MM.1S (cell line): ENCODE measurements around the gene PI3.
"Not testable (repeated sequence)": the region's sequence is repeated elsewhere in the genome, so short reads cannot be mapped to it uniquely, and the experiment has no call there.

Experiments used
- DNase-seq: peaks from one replicate; pipeline ENCODE4 v3.0.0-alpha.2; 2015
- H2AFZ ChIP-seq: fragments of 300-600 bp; sonication (generic); 2 replicates; pipeline ENCODE4 v1.6.0; 2016; ENCODE audit warnings: antibody characterized with exemption, low read length
- H3F3A ChIP-seq: fragments of 300-600 bp; sonication (generic); 2 replicates; pipeline ENCODE4 v1.6.1; 2016; ENCODE audit warnings: mild to moderate bottlenecking, antibody characterized with exemption, low read length, moderate library complexity, mixed read lengths; ENCODE audit not compliant: insufficient read depth
- H3K27ac ChIP-seq: fragments of 300-600 bp; sonication (generic); 2 replicates; pipeline ENCODE4 v1.5.1; 2016; ENCODE audit warnings: mild to moderate bottlenecking, low read length
- H3K27me3 ChIP-seq: fragments of 300-600 bp; sonication (generic); replicated peaks from 2 replicates; pipeline ENCODE4 v1.6.0; 2016; ENCODE audit warnings: low read length; ENCODE audit not compliant: insufficient read depth
- H3K36me3 ChIP-seq: fragments of 300-600 bp; sonication (generic); replicated peaks from 2 replicates; pipeline ENCODE4 v1.6.1; 2016; ENCODE audit warnings: mild to moderate bottlenecking, low read length, mixed read lengths; ENCODE audit not compliant: insufficient read depth
- H3K4me1 ChIP-seq: fragments of 300-600 bp; sonication (generic); 2 replicates; pipeline ENCODE4 v1.6.1; 2016; ENCODE audit warnings: low read length, mixed read lengths
- H3K4me2 ChIP-seq: fragments of 300-600 bp; sonication (generic); 2 replicates; pipeline ENCODE4 v1.6.0; 2016; ENCODE audit warnings: low read depth, low read length
- H3K4me3 ChIP-seq: fragments of 300-600 bp; sonication (generic); 2 replicates; pipeline ENCODE4 v1.5.1; 2016; ENCODE audit warnings: low read length, mixed read lengths
- H3K79me2 ChIP-seq: fragments of 300-600 bp; sonication (generic); 2 replicates; pipeline ENCODE4 v1.6.1; 2016; ENCODE audit warnings: mixed run types, low read length, mixed read lengths
- H3K9ac ChIP-seq: fragments of 300-600 bp; sonication (generic); 2 replicates; pipeline ENCODE4 v1.6.1; 2016; ENCODE audit warnings: low read length, mixed read lengths
- H3K9me2 ChIP-seq: fragments of 300-600 bp; sonication (generic); replicated peaks from 2 replicates; pipeline ENCODE4 v1.6.1; 2016; ENCODE audit warnings: mild to moderate bottlenecking, low read length, mixed read lengths; ENCODE audit not compliant: insufficient read depth
- H3K9me3 ChIP-seq: fragments of 300-600 bp; sonication (generic); replicated peaks from 2 replicates; pipeline ENCODE4 v1.6.1; 2016; ENCODE audit warnings: mild to moderate bottlenecking, low read length, mixed read lengths; ENCODE audit not compliant: insufficient read depth
- H4K20me1 ChIP-seq: fragments of 300-600 bp; sonication (generic); 2 replicates; pipeline ENCODE4 v1.6.1; 2016; ENCODE audit warnings: mild to moderate bottlenecking, low read length, moderate library complexity, mixed read lengths; ENCODE audit not compliant: insufficient read depth
- CTCF ChIP-seq: fragments of 300-600 bp; sonication (generic); IDR thresholded peaks from 2 replicates; pipeline ENCODE4 v1.5.1; 2016; ENCODE audit warnings: antibody characterized with exemption, low read length, mixed read lengths
- EZH2 ChIP-seq: fragments of 300-600 bp; sonication (generic); optimal IDR thresholded peaks from 2 replicates; pipeline ENCODE3; 2017; ENCODE audit warnings: low read depth, mild to moderate bottlenecking, antibody characterized with exemption, low read length, mixed read lengths
- EZH2phosphoT487 ChIP-seq: fragments of 300-600 bp; sonication (generic); IDR thresholded peaks from 2 replicates; pipeline ENCODE4 v1.6.1; 2018; ENCODE audit warnings: antibody characterized with exemption, low read length

PI3 gene

GRCh38 chr20:45154183-45154582, 20.5 kb upstream of the PI3 start:
- H3K4me3 ChIP-seq, result no peak overlapping the region
- H3K9ac ChIP-seq, result no peak overlapping the region
- H3K9me3 ChIP-seq, result no peaks in the 10 kb centered on the region
- no peaks in the 10 kb centered on the region for H3K9me2 ChIP-seq
- TF ChIP-seq EZH2phosphoT487, result no peak
- no peak for TF ChIP-seq CTCF
- TF ChIP-seq EZH2, result no peak
- no peak overlapping the region for H3K27ac ChIP-seq
- no peak for DNase-seq
- H3K79me2 ChIP-seq, result no peaks in the 10 kb centered on the region
- H2AFZ ChIP-seq, result no peak overlapping the region
- H4K20me1 ChIP-seq, result no peaks in the 10 kb centered on the region
- H3F3A ChIP-seq, result no peaks in the 10 kb centered on the region
- no peaks in the 10 kb centered on the region for H3K27me3 ChIP-seq
- no peaks in the 10 kb centered on the region for H3K36me3 ChIP-seq
- H3K4me1 ChIP-seq, result no peaks in the 10 kb centered on the region
- no peak overlapping the region for H3K4me2 ChIP-seq

GRCh38 chr20:45154794-45155193, 19.9 kb upstream of the PI3 start:
- H2AFZ ChIP-seq, H3K9me2 ChIP-seq, H4K20me1 ChIP-seq, H3K27ac ChIP-seq, H3K9ac ChIP-seq, H3K4me2 ChIP-seq, H3K79me2 ChIP-seq, H3K4me3 ChIP-seq, DNase-seq, H3K27me3 ChIP-seq, H3K9me3 ChIP-seq, H3K4me1 ChIP-seq, H3K36me3 ChIP-seq, H3F3A ChIP-seq: not testable (repeated sequence)

GRCh38 chr20:45156713-45157112, 18.0 kb upstream of the PI3 start:
- Histone ChIP-seq H3F3A (no peaks in the 10 kb centered on the region), H4K20me1 (no peaks in the 10 kb centered on the region), H3K4me2 (no peak overlapping the region), H3K9me3 (no peaks in the 10 kb centered on the region), H3K27me3 (no peaks in the 10 kb centered on the region), H3K79me2 (no peaks in the 10 kb centered on the region), H3K27ac (no peak overlapping the region), H3K4me3 (no peak overlapping the region), H3K4me1 (no peaks in the 10 kb centered on the region), H3K9me2 (no peaks in the 10 kb centered on the region), H3K36me3 (no peaks in the 10 kb centered on the region), H2AFZ (no peak overlapping the region), H3K9ac (no peak overlapping the region)
- TF ChIP-seq EZH2 (no peak), CTCF (no peak), EZH2phosphoT487 (no peak)
- no peak for DNase-seq

- no peaks in the 10 kb centered on the region for H4K20me1 ChIP-seq
- H3K27me3 ChIP-seq, result no peaks in the 10 kb centered on the region
- H3K36me3 ChIP-seq, result no peaks in the 10 kb centered on the region
- no peaks in the 10 kb centered on the region for H3K4me1 ChIP-seq
- H3F3A ChIP-seq, result no peaks in the 10 kb centered on the region
- H3K4me2 ChIP-seq, result no peak overlapping the region
- no peak overlapping the region for H2AFZ ChIP-seq
- no peaks in the 10 kb centered on the region for H3K9me3 ChIP-seq
- no peak overlapping the region for H3K4me3 ChIP-seq
- H3K9ac ChIP-seq, result no peak overlapping the region
- no peak for DNase-seq
- no peak overlapping the region for H3K27ac ChIP-seq
- H3K79me2 ChIP-seq, result no peaks in the 10 kb centered on the region
- no peaks in the 10 kb centered on the region for H3K9me2 ChIP-seq
- no peak for TF ChIP-seq EZH2phosphoT487
Observed at GRCh38 chr20:45157962-45158361, 16.7 kb upstream of the PI3 start.
